Liver (tissue), 3 donors: ENCODE measurements around the gene RGS7.

Experiments used
- HNF4A ChIP-seq, 2 donors: conservative IDR thresholded peaks; 2 replicates each; pipeline ENCODE4 v1.6.1; 2016; ENCODE audit warnings: antibody characterized with exemption in 2 of 2, mild to moderate bottlenecking in 2 of 2
- RAD21 ChIP-seq, 2 donors: IDR thresholded peaks; 2 replicates each; pipeline ENCODE4 v1.6.1; 2016; ENCODE audit warnings: antibody characterized with exemption in 2 of 2, mild to moderate bottlenecking in 2 of 2
- TAF1 ChIP-seq: conservative IDR thresholded peaks from 2 replicates; pipeline ENCODE4 v1.6.1; 2016; ENCODE audit warnings: antibody characterized with exemption, mild to moderate bottlenecking
- TF ChIP-seq, protein P1 (sequence below): fragments of 150-350 bp; IDR thresholded peaks from 2 replicates; pipeline ENCODE4 v1.5.1; 2017; ENCODE audit warnings: improper control_type of control experiment, low read depth, low read length; ENCODE audit not compliant: missing input control
- TF ChIP-seq, protein P2 (sequence below): IDR thresholded peaks from 2 replicates; pipeline ENCODE4 v1.6.1; 2016; ENCODE audit warnings: antibody characterized with exemption
- TF ChIP-seq, protein P3 (sequence below): IDR thresholded peaks from 2 replicates; pipeline ENCODE4 v1.6.1; 2016; ENCODE audit warnings: antibody characterized with exemption
- donor health status: healthy.
- donor health status: healthy.

DNA sequence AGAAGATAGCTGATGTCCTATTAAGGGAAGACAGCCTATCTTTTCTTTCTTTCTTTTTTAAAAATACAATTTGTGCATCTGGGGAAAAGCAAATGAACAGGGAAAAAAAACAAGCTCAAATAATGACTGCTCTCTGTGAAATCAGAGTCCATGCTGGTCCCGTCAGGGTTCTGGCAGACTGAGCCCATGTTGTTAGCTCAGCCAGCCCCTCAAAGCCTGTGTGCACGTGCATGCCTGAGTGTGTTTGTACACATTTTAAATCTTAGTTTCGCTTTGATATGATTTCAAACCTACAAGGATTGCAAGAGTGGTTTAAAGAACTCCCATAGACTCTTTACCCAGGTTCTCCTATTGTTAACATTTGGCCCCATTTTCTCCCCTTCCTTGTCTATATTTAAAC lies 513.2 kb downstream of the RGS7 start:
- TF ChIP-seq, protein P1, sequence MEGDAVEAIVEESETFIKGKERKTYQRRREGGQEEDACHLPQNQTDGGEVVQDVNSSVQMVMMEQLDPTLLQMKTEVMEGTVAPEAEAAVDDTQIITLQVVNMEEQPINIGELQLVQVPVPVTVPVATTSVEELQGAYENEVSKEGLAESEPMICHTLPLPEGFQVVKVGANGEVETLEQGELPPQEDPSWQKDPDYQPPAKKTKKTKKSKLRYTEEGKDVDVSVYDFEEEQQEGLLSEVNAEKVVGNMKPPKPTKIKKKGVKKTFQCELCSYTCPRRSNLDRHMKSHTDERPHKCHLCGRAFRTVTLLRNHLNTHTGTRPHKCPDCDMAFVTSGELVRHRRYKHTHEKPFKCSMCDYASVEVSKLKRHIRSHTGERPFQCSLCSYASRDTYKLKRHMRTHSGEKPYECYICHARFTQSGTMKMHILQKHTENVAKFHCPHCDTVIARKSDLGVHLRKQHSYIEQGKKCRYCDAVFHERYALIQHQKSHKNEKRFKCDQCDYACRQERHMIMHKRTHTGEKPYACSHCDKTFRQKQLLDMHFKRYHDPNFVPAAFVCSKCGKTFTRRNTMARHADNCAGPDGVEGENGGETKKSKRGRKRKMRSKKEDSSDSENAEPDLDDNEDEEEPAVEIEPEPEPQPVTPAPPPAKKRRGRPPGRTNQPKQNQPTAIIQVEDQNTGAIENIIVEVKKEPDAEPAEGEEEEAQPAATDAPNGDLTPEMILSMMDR, result no peak
- TF ChIP-seq RAD21 (IDR thresholded peaks at IDR 0.05) (no peak), HNF4A (conservative IDR thresholded peaks at IDR 0.05) (no peak), TAF1 (no peak)
- TF ChIP-seq, protein P2, sequence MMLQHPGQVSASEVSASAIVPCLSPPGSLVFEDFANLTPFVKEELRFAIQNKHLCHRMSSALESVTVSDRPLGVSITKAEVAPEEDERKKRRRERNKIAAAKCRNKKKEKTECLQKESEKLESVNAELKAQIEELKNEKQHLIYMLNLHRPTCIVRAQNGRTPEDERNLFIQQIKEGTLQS, result no peak
- TF ChIP-seq, protein P3, sequence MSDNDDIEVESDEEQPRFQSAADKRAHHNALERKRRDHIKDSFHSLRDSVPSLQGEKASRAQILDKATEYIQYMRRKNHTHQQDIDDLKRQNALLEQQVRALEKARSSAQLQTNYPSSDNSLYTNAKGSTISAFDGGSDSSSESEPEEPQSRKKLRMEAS, result no peak
